Aorta (tissue), 5 donors: Measurements from ENCODE around the gene MINDY4. TPM values are rescaled to one million over a fixed set of nuclear protein-coding genes. Genes with fewer than 3 reads are reported as not detected.
A peak's percentile ranks its signal among the peaks of the same experiment; 100 is the strongest.

Experiments used
- ATAC-seq: fragments of 200-7000 bp; cut with Tn5 transposase; one replicate; pipeline ENCODE4 v1.9.1; 2022; ENCODE audit warnings: moderate library complexity; ENCODE audit not compliant: low FRiP score
- DNase-seq, 2 donors: peaks; one replicate each; pipeline ENCODE4 v3.0.0-alpha.2; 2020
- H3K27ac ChIP-seq, 2 donors: one replicate each; pipeline ENCODE4 v1.5.1; 2013; ENCODE audit warnings: low read length in 2 of 2, mild to moderate bottlenecking in 2 of 2, moderate library complexity in 2 of 2, control low read depth in 1 of 2, inconsistent platforms in 1 of 2, low read depth in 1 of 2
- H3K27me3 ChIP-seq, 2 donors: one replicate each; pipeline ENCODE4 v1.6.1; 2013; ENCODE audit warnings: control low read depth in 1 of 2, low read length in 1 of 2, mild to moderate bottlenecking in 1 of 2, moderate library complexity in 1 of 2; ENCODE audit not compliant: insufficient read depth in 2 of 2, control insufficient read depth in 1 of 2
- H3K36me3 ChIP-seq, 2 donors: one replicate each; pipeline ENCODE4 v1.6.1; 2013; ENCODE audit warnings: control low read depth in 1 of 2, low read length in 1 of 2, mild to moderate bottlenecking in 1 of 2; ENCODE audit not compliant: insufficient read depth in 2 of 2, control insufficient read depth in 1 of 2
- H3K4me1 ChIP-seq, 2 donors: one replicate each; pipeline ENCODE4 v1.6.1; 2013; ENCODE audit warnings: low read length in 2 of 2, control low read depth in 1 of 2, mild to moderate bottlenecking in 1 of 2, moderate library complexity in 1 of 2; ENCODE audit not compliant: insufficient read depth in 2 of 2, control insufficient read depth in 1 of 2
- H3K4me3 ChIP-seq, 2 donors: one replicate each; pipeline ENCODE4 v1.5.1; 2013; ENCODE audit warnings: low read length in 2 of 2, control low read depth in 1 of 2, mild to moderate bottlenecking in 1 of 2
- H3K9me3 ChIP-seq: one replicate; pipeline ENCODE4 v1.6.1; 2013; ENCODE audit warnings: mild to moderate bottlenecking, low read length; ENCODE audit not compliant: control insufficient read depth
- WGBS, 2 donors: extraction: QIAGEN DNeasy Blood & Tissue Kit; methylation state at CpG; one replicate each; pipeline ENCODE4 v1.1.7; 2013; 5-methylcytosine and 5-hydroxymethylcytosine counted together
- intact Hi-C, 2 donors: fragments of 100-400 bp; cut with DNase I; formaldehyde crosslinking; loops; one replicate each; pipeline versions ENCODE4 v1.14.2 to v1.15.0; 2022
- polyA plus RNA-seq, 2 donors: library from polyadenylated mRNA; stranded (reverse); fragments of 200-250 nt; gene quantifications; one replicate each; pipeline ENCODE4 v1.2.3, GENCODE V29; 2013
- total RNA-seq, 2 donors: library from RNA; stranded (reverse); fragmentation: NEBNext Ultra II Directional; extraction: Animal tissue kit (Norgen Biotek cat#: 25700); gene quantifications; one replicate each; pipeline ENCODE4 v1.2.1, GENCODE V29; 2021
- donor health status: healthy with polysubstance abuse.
- donor health status: Bipolar disorder and iron deficiency.
- donor health status: DM: no; HTN: no; CAD: no.
- donor health status: DM: no; HTN: no; CAD: no.
- donor health status: DM: yes; HTN: yes; CAD: no.

The MINDY4 gene
- total and polyA plus RNA-seq, 4 donors, result 3.1 to 26.1 (median 21.2) TPM

GRCh38 chr7:30836991-30837390 is 65.8 kb downstream of the MINDY4 start:
- intact Hi-C loops, result no loop called here
- no peaks in the 10 kb centered on the region for H3K9me3 ChIP-seq
- 88% methylated on average over 7 of the region's 7 CpGs for WGBS, 2 donors
- ATAC-seq, result no peak
- DNase-seq, result peak in 1 of 2 donors; percentile 22
- no peaks in the 10 kb centered on the region for H3K27me3 ChIP-seq
- no peaks in the 10 kb centered on the region for H3K4me1 ChIP-seq
- no peak overlapping the region for H3K27ac ChIP-seq
- H3K36me3 ChIP-seq, result no peaks in the 10 kb centered on the region
- no peak overlapping the region for H3K4me3 ChIP-seq

GRCh38 chr7:30837581-30837980 is 66.4 kb downstream of the MINDY4 start:
- intact Hi-C loops, result no loop called here
- no peaks in the 10 kb centered on the region for H3K36me3 ChIP-seq
- no peak overlapping the region for H3K27ac ChIP-seq
- no peaks in the 10 kb centered on the region for H3K27me3 ChIP-seq
- no peak overlapping the region for H3K4me3 ChIP-seq
- no peak for ATAC-seq
- no peaks in the 10 kb centered on the region for H3K4me1 ChIP-seq
- peak in 1 of 2 donors; percentile 10 for DNase-seq
- H3K9me3 ChIP-seq, result no peaks in the 10 kb centered on the region
- WGBS, 2 donors, result 86 to 91% methylated on average over 4 of the region's 4 CpGs

GRCh38 chr7:30838008-30838407 is 66.8 kb downstream of the MINDY4 start:
- Histone ChIP-seq H3K9me3 (no peaks in the 10 kb centered on the region), H3K4me1 (no peaks in the 10 kb centered on the region), H3K27ac (no peak overlapping the region), H3K4me3 (no peak overlapping the region), H3K36me3 (no peaks in the 10 kb centered on the region), H3K27me3 (no peaks in the 10 kb centered on the region)
- ATAC-seq, result no peak
- 96 to 99% methylated on average over 5 of the region's 5 CpGs for WGBS, 2 donors
- intact Hi-C loops, result no loop called here
- DNase-seq, result peak in 1 of 2 donors; percentile 23

GRCh38 chr7:30840141-30841024 is 69.2 kb downstream of the MINDY4 start:
- Histone ChIP-seq H3K27me3 (no peaks in the 10 kb centered on the region), H3K36me3 (no peaks in the 10 kb centered on the region), H3K4me1 (peaks cover 0 to 3% of the 10 kb centered on the region in 2 donors), H3K27ac (no peak overlapping the region), H3K4me3 (no peak overlapping the region), H3K9me3 (no peaks in the 10 kb centered on the region)
- 77 to 78% methylated on average over 6 of the region's 6 CpGs for WGBS, 2 donors
- intact Hi-C loops, result no loop called here
- peak in 1 of 2 donors; percentile 12 for DNase-seq
- no peak for ATAC-seq

GRCh38 chr7:30841025-30841735 is 70.0 kb downstream of the MINDY4 start:
- H3K4me1 ChIP-seq, result peaks cover 0 to 3% of the 10 kb centered on the region in 2 donors
- H3K27ac ChIP-seq, result no peak overlapping the region
- no peaks in the 10 kb centered on the region for H3K36me3 ChIP-seq
- H3K9me3 ChIP-seq, result no peaks in the 10 kb centered on the region
- intact Hi-C loops, result no loop called here
- no peak for ATAC-seq
- WGBS, 2 donors, result 80 to 86% methylated on average over 19 of the region's 19 CpGs
- DNase-seq, result peak in 1 of 2 donors; percentile 35
- no peak overlapping the region for H3K4me3 ChIP-seq
- no peaks in the 10 kb centered on the region for H3K27me3 ChIP-seq

- H3K9me3 ChIP-seq, result no peaks in the 10 kb centered on the region
- ATAC-seq (no peak), DNase-seq (peak in 1 of 2 donors; percentile 9)
- H3K36me3 ChIP-seq, result no peaks in the 10 kb centered on the region
- no peak overlapping the region for H3K4me3 ChIP-seq
- 89% methylated on average over 7 of the region's 7 CpGs for WGBS, 2 donors
- H3K27ac ChIP-seq, result peak overlapping the region in 1 of 2 donors; percentile 56
- intact Hi-C loops, result no loop called here
- peaks cover 0 to 3% of the 10 kb centered on the region in 2 donors for H3K4me1 ChIP-seq
- no peaks in the 10 kb centered on the region for H3K27me3 ChIP-seq
Measured at GRCh38 chr7:30841801-30842541, 70.8 kb downstream of the MINDY4 start.

- H3K36me3 ChIP-seq, result no peaks in the 10 kb centered on the region
- ATAC-seq, result no peak
- no peaks in the 10 kb centered on the region for H3K9me3 ChIP-seq
- DNase-seq, result peak in 1 of 2 donors; percentile 45
- no peak overlapping the region for H3K4me3 ChIP-seq
- no peaks in the 10 kb centered on the region for H3K27me3 ChIP-seq
- intact Hi-C loops, result no loop called here
- peak overlapping the region in 1 of 2 donors; percentile 62 for H3K27ac ChIP-seq
- 49 to 50% methylated on average over 8 of the region's 8 CpGs for WGBS, 2 donors
- H3K4me1 ChIP-seq, result peaks cover 0 to 3% of the 10 kb centered on the region in 2 donors
Measured at GRCh38 chr7:30842542-30843451, 71.6 kb downstream of the MINDY4 start.
